SK-N-DZ (cell line): ENCODE measurements around the gene NUDT5.
"Not testable (repeated sequence)": the region's sequence is repeated elsewhere in the genome, so short reads cannot be mapped to it uniquely, and the experiment has no call there.

Source experiments
- DNase-seq: peaks from one replicate; pipeline ENCODE4 v3.0.0-alpha.2; 2015; ENCODE audit warnings: low spot score

NUDT5 gene

GRCh38 chr10:12205082-12205481 is 9.4 kb upstream of the NUDT5 start:
- DNase-seq = no peak

- DNase-seq = no peak
Measured at GRCh38 chr10:12202226-12202625, 6.5 kb upstream of the NUDT5 start.

- DNase-seq = no peak
Measured at GRCh38 chr10:12201543-12201942, 5.9 kb upstream of the NUDT5 start.

GRCh38 chr10:12200850-12201249 is 5.2 kb upstream of the NUDT5 start:
- no peak for DNase-seq

GRCh38 chr10:12198156-12198555 is 2.5 kb upstream of the NUDT5 start:
- DNase-seq = no peak

- DNase-seq = no peak
Measured at GRCh38 chr10:12196531-12197211, 980 bp upstream of the NUDT5 start.

- no peak for DNase-seq
Measured at GRCh38 chr10:12195281-12195602, 449 bp downstream of the NUDT5 start.

GRCh38 chr10:12194752-12195271 is 879 bp downstream of the NUDT5 start:
- DNase-seq = no peak

GRCh38 chr10:12193193-12193592 is 2.5 kb downstream of the NUDT5 start:
- no peak for DNase-seq

GRCh38 chr10:12191715-12192114 is 4.0 kb downstream of the NUDT5 start:
- no peak for DNase-seq

GRCh38 chr10:12189426-12189825 is 6.3 kb downstream of the NUDT5 start:
- DNase-seq = no peak

- DNase-seq = no peak
Measured at GRCh38 chr10:12188656-12189055, 7.0 kb downstream of the NUDT5 start.

- no peak for DNase-seq
Measured at GRCh38 chr10:12187321-12187905, 8.3 kb downstream of the NUDT5 start.

GRCh38 chr10:12186323-12186722 is 9.4 kb downstream of the NUDT5 start:
- DNase-seq = no peak

GRCh38 chr10:12184165-12184564 is 11.5 kb downstream of the NUDT5 start:
- DNase-seq = no peak

GRCh38 chr10:12181065-12181775 is 14.5 kb downstream of the NUDT5 start:
- DNase-seq = no peak

- DNase-seq = no peak
Measured at GRCh38 chr10:12180221-12180974, 15.3 kb downstream of the NUDT5 start.

GRCh38 chr10:12179606-12180170 is 16.0 kb downstream of the NUDT5 start:
- DNase-seq = no peak

GRCh38 chr10:12177642-12178041 is 18.0 kb downstream of the NUDT5 start:
- DNase-seq = no peak

- DNase-seq = not testable (repeated sequence)
Measured at GRCh38 chr10:12171512-12171911, 24.2 kb downstream of the NUDT5 start.

- no peak for DNase-seq
Measured at GRCh38 chr10:12165999-12166775, 29.5 kb downstream of the NUDT5 start.
